Small intestine (tissue), 7 donors: ENCODE measurements around the gene PERP. TPM values are rescaled to one million over a fixed set of nuclear protein-coding genes. Genes with fewer than 3 reads are reported as not detected.

Experiments
- DNase-seq, 2 donors: peaks; one replicate each; pipeline versions ENCODE4 v3.0.0 to v3.0.0-alpha.2; 2013
- FAIRE-seq: peaks from 2 replicates; lab custom pipeline; 2012; peaks lifted over from hg19 to GRCh38; lab: Jason Lieb, UNC
- H3K27ac ChIP-seq, 3 donors: one replicate each; pipeline ENCODE4 v1.5.1; 2013; ENCODE audit warnings: low read length in 2 of 3, mild to moderate bottlenecking in 2 of 3, control low read depth in 1 of 3, inconsistent platforms in 1 of 3, low read depth in 1 of 3, moderate library complexity in 1 of 3
- H3K27me3 ChIP-seq, 3 donors: one replicate each; pipeline ENCODE4 v1.6.1; 2013; ENCODE audit warnings: low read length in 3 of 3, inconsistent platforms in 1 of 3; ENCODE audit not compliant: control insufficient read depth in 3 of 3, insufficient read depth in 3 of 3
- H3K36me3 ChIP-seq, 3 donors: one replicate each; pipeline ENCODE4 v1.6.1; 2013; ENCODE audit warnings: low read length in 3 of 3, inconsistent platforms in 1 of 3, low read depth in 1 of 3, mild to moderate bottlenecking in 1 of 3, moderate library complexity in 1 of 3; ENCODE audit not compliant: control insufficient read depth in 3 of 3, insufficient read depth in 2 of 3
- H3K4me1 ChIP-seq, 3 donors: one replicate each; pipeline ENCODE4 v1.6.1; 2013; ENCODE audit warnings: low read length in 2 of 3, inconsistent platforms in 1 of 3, low read depth in 1 of 3, mild to moderate bottlenecking in 1 of 3, moderate library complexity in 1 of 3; ENCODE audit not compliant: control insufficient read depth in 3 of 3, insufficient read depth in 2 of 3
- H3K4me3 ChIP-seq, 3 donors: one replicate each; pipeline ENCODE4 v1.5.1; 2013; ENCODE audit warnings: low read length in 3 of 3, control low read depth in 1 of 3, inconsistent platforms in 1 of 3, low read depth in 1 of 3, mild to moderate bottlenecking in 1 of 3, moderate library complexity in 1 of 3
- H3K9me3 ChIP-seq, 2 donors: one replicate each; pipeline ENCODE4 v1.6.1; 2013; ENCODE audit warnings: low read depth in 1 of 2, low read length in 1 of 2; ENCODE audit not compliant: control insufficient read depth in 2 of 2, insufficient read depth in 1 of 2
- WGBS, 3 donors: extraction: QIAGEN DNeasy Blood & Tissue Kit; methylation state at CpG; one replicate each; pipeline ENCODE4 v1.1.7; 2013; 5-methylcytosine and 5-hydroxymethylcytosine counted together
- polyA plus RNA-seq, 4 donors: library from polyadenylated mRNA; stranded (reverse) in 3 of 4; unstranded in 1 of 4; fragments of 200-250 nt in 3 of 4; fragments of 120-200 nt in 1 of 4; gene quantifications; one replicate each; pipeline versions ENCODE4 v1.2.1 to v1.2.3, GENCODE V29; 2013
- donor health status: healthy with polysubstance abuse.
- donor health status: control.
- donor health status: control.
- donor health status: Bipolar disorder and iron deficiency.
- donor health status: healthy.

The PERP gene
- polyA plus RNA-seq, 4 donors, result 47.2 to 83.4 (median 53.4) TPM

DNA sequence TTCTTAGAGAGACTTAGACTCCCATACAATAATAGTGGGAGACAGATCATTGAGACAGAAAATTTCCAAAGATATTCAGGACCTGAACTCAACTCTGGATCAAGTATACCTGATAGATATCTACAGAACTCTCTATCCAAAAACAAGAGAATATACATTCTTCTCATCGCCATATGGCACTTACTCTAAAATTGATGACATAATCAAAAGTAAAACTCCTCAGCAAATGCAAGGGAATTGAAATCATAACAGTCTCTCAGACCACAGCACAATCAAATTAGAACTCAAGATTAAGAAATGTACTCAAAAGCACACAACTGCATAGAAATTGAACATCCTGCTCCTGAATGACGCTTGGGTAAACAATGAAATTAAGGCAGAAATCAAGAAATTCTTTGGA is 28.7 kb downstream of the PERP start:
- 88 to 95% (median 92%) methylated on average over 2 of the region's 2 CpGs for WGBS, 3 donors
- no peaks in the 10 kb centered on the region for H3K36me3 ChIP-seq
- H3K4me1 ChIP-seq, result no peaks in the 10 kb centered on the region
- peaks cover 0 to 2% (median 0%) of the 10 kb centered on the region in 3 donors for H3K27me3 ChIP-seq
- no peak overlapping the region for H3K27ac ChIP-seq
- H3K9me3 ChIP-seq, result peaks cover 0 to 10% of the 10 kb centered on the region in 2 donors
- no peak overlapping the region for H3K4me3 ChIP-seq
- FAIRE-seq, result no peak
- no peak for DNase-seq

DNA sequence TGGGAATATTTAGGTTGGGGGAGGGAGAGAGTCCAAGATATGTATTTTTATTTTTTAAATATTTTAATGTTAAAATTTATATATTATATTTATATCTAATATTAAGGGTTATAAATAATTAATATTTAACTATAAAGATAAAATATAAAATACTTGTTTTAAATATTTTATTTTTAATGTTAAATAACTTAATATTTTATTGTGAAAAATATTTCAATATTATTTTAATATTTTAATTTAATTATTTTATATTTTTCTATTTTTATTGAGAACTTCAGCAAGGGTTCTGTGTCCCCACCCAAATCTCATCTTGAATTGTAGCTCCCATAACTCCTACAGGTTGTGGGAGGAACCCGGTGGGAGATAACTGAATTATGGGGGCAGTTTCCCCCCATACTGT is 34.0 kb downstream of the PERP start:
- FAIRE-seq, result peak; percentile 93
- peaks cover 0 to 2% (median 0%) of the 10 kb centered on the region in 3 donors for H3K27me3 ChIP-seq
- H3K4me3 ChIP-seq, result no peak overlapping the region
- no peaks in the 10 kb centered on the region for H3K36me3 ChIP-seq
- no peaks in the 10 kb centered on the region for H3K4me1 ChIP-seq
- no peak for DNase-seq
- 88 to 100% (median 90%) methylated on average over 1 of the region's 1 CpG for WGBS, 3 donors
- H3K27ac ChIP-seq, result no peak overlapping the region
- peaks cover 0 to 8% of the 10 kb centered on the region in 2 donors for H3K9me3 ChIP-seq

DNA sequence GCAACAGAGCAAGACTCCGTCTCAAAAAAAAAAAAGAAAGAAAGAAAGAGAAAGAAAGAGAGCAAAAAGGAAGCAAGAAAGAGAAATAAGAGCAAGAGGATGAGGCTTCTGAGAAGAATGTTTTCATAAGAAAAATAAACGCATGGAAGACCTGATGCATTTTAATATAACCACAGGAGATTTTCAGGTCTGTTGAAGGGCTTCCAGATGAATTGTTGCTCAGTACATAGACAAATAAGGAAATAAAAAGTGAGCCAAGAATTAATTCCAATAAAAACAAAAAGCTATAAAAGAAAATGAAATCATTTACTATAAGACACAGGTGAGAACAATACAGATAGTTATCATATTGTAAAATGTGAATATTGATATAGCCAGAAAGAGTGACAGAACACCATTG is 43.5 kb downstream of the PERP start:
- FAIRE-seq, result no peak
- H3K9me3 ChIP-seq, result no peaks in the 10 kb centered on the region
- no peaks in the 10 kb centered on the region for H3K4me1 ChIP-seq
- H3K27ac ChIP-seq, result no peak overlapping the region
- 77 to 92% (median 88%) methylated on average over 2 of the region's 2 CpGs for WGBS, 3 donors
- no peak overlapping the region for H3K4me3 ChIP-seq
- H3K36me3 ChIP-seq, result no peaks in the 10 kb centered on the region
- no peak for DNase-seq
- H3K27me3 ChIP-seq, result peaks cover 0 to 2% (median 0%) of the 10 kb centered on the region in 3 donors

DNA sequence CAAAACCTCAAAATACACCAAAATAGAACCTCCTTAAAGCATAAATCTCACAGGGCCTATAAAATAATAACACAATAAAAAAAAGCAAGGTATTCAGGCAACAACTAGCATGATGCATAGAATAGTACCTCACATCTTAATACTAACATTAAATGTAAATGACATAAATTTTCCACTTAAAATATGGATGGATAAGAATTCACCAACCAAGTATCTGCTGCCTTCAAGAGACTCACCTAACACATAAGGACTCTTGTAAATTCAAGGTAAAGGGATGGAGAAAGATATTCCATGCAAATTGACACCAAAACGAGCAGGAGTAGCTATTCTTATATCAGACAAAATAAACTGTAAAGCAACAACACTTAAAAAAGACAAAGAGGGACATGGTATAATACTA is 52.2 kb downstream of the PERP start:
- Histone ChIP-seq H3K4me1 (no peaks in the 10 kb centered on the region), H3K4me3 (no peak overlapping the region), H3K27me3 (peaks cover 0 to 4% (median 0%) of the 10 kb centered on the region in 3 donors), H3K9me3 (peaks cover 0 to 5% of the 10 kb centered on the region in 2 donors), H3K27ac (no peak overlapping the region), H3K36me3 (no peaks in the 10 kb centered on the region)
- no peak for DNase-seq
- FAIRE-seq, result no peak
- 48 to 72% (median 67%) methylated on average over 1 of the region's 1 CpG for WGBS, 3 donors

DNA sequence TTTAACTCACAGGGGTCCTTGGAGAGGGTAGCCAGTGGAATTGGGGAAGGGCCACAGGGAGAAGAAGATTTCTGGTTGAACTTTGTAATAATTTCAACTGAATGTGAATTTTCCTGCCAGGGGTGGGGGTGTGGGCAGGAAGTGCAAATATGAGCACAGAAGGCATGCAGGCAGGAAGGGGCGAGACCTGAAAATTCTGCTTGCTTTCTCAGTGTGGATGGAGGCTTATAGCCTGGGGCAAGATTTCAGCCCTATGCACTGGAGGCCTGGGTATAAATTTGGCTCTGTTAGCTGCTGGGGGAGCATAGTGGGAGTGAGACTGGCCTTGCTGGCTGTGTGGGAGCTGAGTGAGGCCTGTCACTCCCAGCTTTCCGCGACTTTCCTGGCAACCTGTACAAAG is 54.4 kb downstream of the PERP start:
- WGBS, 3 donors, result 87 to 96% (median 94%) methylated on average over 3 of the region's 3 CpGs
- Histone ChIP-seq H3K36me3 (no peaks in the 10 kb centered on the region), H3K4me3 (no peak overlapping the region), H3K9me3 (peaks cover 0 to 5% of the 10 kb centered on the region in 2 donors), H3K4me1 (no peaks in the 10 kb centered on the region), H3K27me3 (peaks cover 0 to 4% (median 0%) of the 10 kb centered on the region in 3 donors), H3K27ac (no peak overlapping the region)
- FAIRE-seq (no peak), DNase-seq (no peak)

DNA sequence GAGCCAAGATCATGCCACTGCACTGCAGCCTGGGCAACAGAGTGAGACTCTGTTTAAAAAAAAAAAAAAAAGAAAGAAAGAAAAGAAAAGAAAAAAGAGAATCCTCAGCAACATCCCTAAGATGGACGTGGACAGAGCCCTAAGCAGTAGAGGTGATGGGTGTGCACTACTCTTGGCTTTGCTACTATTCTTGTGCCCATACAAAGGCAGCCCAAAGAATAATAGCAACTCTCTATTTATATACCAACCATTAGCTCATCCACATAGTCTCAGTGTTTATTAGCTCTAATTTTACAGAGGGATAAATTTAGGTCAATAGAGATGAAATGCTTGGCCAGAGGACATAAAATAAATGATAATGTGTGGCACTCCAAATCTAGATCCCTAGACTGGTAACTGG is 62.2 kb downstream of the PERP start:
- Histone ChIP-seq H3K4me1 (no peaks in the 10 kb centered on the region), H3K27ac (no peak overlapping the region), H3K27me3 (no peaks in the 10 kb centered on the region), H3K36me3 (no peaks in the 10 kb centered on the region), H3K9me3 (peaks cover 0 to 3% of the 10 kb centered on the region in 2 donors), H3K4me3 (no peak overlapping the region)
- 67 to 88% (median 73%) methylated on average over 1 of the region's 1 CpG for WGBS, 3 donors
- no peak for FAIRE-seq
- no peak for DNase-seq

DNA sequence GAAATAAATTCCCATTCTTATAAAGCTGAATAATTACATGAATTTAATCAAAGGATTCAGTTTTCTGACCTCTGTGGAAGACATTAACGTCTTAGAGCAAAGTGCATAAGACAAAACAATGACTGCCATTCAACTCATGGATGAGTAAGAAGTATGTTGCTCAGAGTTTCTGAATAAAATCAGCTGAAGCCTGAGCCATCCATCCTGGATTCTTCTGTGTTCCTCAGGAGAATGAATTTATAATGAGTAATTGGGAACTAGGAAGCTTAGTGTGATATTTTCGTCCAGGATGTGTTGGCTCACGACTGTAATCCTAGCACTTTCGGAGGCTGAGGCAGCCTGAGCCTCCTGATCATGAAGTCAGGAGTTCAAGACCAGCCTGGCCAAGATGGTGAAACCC is 62.8 kb downstream of the PERP start:
- Histone ChIP-seq H3K27ac (no peak overlapping the region), H3K36me3 (no peaks in the 10 kb centered on the region), H3K4me1 (no peaks in the 10 kb centered on the region), H3K9me3 (peaks cover 0 to 3% of the 10 kb centered on the region in 2 donors), H3K27me3 (no peaks in the 10 kb centered on the region), H3K4me3 (no peak overlapping the region)
- FAIRE-seq (no peak), DNase-seq (no peak)
- 74 to 80% (median 78%) methylated on average over 4 of the region's 4 CpGs for WGBS, 3 donors

Other genes with a start within 250 kb of the PERP start
- gene TNFAIP3, start 240.2 kb downstream of the PERP start, polyA plus RNA-seq, result 10 to 100 TPM; 10.8 to 30.6 (median 15.3) TPM
- gene ARFGEF3, start 54.5 kb upstream of the PERP start, polyA plus RNA-seq, result 1 to 10 TPM in 2 of 4 donors, under 1 TPM in 2; 0.27 to 6.2 (median 2.9) TPM
- under 1 TPM in 1 of 4 donors, not detected in 3; 0.06 TPM for gene PBOV1, start 111.1 kb upstream of the PERP start, polyA plus RNA-seq